Neutrophil (primary cell): Measurements from ENCODE around the gene LARGE1.

Experiments
- H3K27ac ChIP-seq: fragments of 200-600 bp; sonication (generic); 2 replicates; pipeline ENCODE4 v1.5.1; 2016; ENCODE audit warnings: mild to moderate bottlenecking, moderate library complexity
- H3K27me3 ChIP-seq: fragments of 200-600 bp; sonication (generic); 2 replicates; pipeline ENCODE4 v1.6.0; 2016; ENCODE audit warnings: mild to moderate bottlenecking
- H3K36me3 ChIP-seq: fragments of 200-600 bp; sonication (generic); 2 replicates; pipeline ENCODE4 v1.5.1; 2017
- H3K4me1 ChIP-seq, 2 experiments: fragments of 200-600 bp in 1 of 2; sonication (generic) in 1 of 2; 1 replicate in 1 of 2; 2 replicates in 1 of 2; pipeline versions ENCODE4 v1.5.1 to v1.6.1; 2013 to 2016; ENCODE audit warnings: low read depth in 1 of 2, low read length in 1 of 2, mild to moderate bottlenecking in 1 of 2, moderate library complexity in 1 of 2; ENCODE audit not compliant: control insufficient read depth in 1 of 2, insufficient read depth in 1 of 2
- H3K4me3 ChIP-seq, 2 experiments: fragments of 200-600 bp in 1 of 2; sonication (generic) in 1 of 2; 1 replicate in 1 of 2; 2 replicates in 1 of 2; pipeline ENCODE4 v1.5.1; 2013 to 2016; ENCODE audit warnings: low read depth in 1 of 2, low read length in 1 of 2, mild to moderate bottlenecking in 1 of 2, moderate library complexity in 1 of 2
- H3K9me3 ChIP-seq: fragments of 200-600 bp; sonication (generic); 2 replicates; pipeline ENCODE4 v1.5.1; 2016
- CTCF ChIP-seq: fragments of 200-600 bp; sonication (generic); IDR thresholded peaks from 2 replicates; pipeline ENCODE4 v1.5.1; 2016; ENCODE audit warnings: antibody characterized with exemption

The LARGE1 gene

GRCh38 chr22:33781411-33781810 lies 138.9 kb downstream of the LARGE1 start:
- Histone ChIP-seq H3K27me3 (no peaks in the 10 kb centered on the region), H3K27ac (no peak overlapping the region), H3K4me1 (no peaks in the 10 kb centered on the region), H3K4me3 (no peak overlapping the region), H3K9me3 (no peaks in the 10 kb centered on the region), H3K36me3 (no peaks in the 10 kb centered on the region)
- TF ChIP-seq CTCF, result no peak

GRCh38 chr22:33780531-33781136 lies 139.6 kb downstream of the LARGE1 start:
- no peak for TF ChIP-seq CTCF
- H3K27me3 ChIP-seq, result no peaks in the 10 kb centered on the region
- H3K4me3 ChIP-seq, result no peak overlapping the region
- no peaks in the 10 kb centered on the region for H3K9me3 ChIP-seq
- no peak overlapping the region for H3K27ac ChIP-seq
- no peaks in the 10 kb centered on the region for H3K4me1 ChIP-seq
- no peaks in the 10 kb centered on the region for H3K36me3 ChIP-seq

- Histone ChIP-seq H3K27ac (no peak overlapping the region), H3K9me3 (no peaks in the 10 kb centered on the region), H3K4me1 (no peaks in the 10 kb centered on the region), H3K27me3 (no peaks in the 10 kb centered on the region), H3K4me3 (no peak overlapping the region), H3K36me3 (no peaks in the 10 kb centered on the region)
- TF ChIP-seq CTCF, result no peak
These were observed 141.0 kb downstream of the LARGE1 start for GRCh38 chr22:33779243-33779642.

- no peak overlapping the region for H3K27ac ChIP-seq
- no peak overlapping the region for H3K4me3 ChIP-seq
- no peaks in the 10 kb centered on the region for H3K4me1 ChIP-seq
- TF ChIP-seq CTCF, result no peak
- no peaks in the 10 kb centered on the region for H3K9me3 ChIP-seq
- H3K27me3 ChIP-seq, result no peaks in the 10 kb centered on the region
- no peaks in the 10 kb centered on the region for H3K36me3 ChIP-seq
These were observed 143.8 kb downstream of the LARGE1 start for GRCh38 chr22:33776491-33776890.

GRCh38 chr22:33774781-33775180 lies 145.5 kb downstream of the LARGE1 start:
- no peaks in the 10 kb centered on the region for H3K9me3 ChIP-seq
- H3K36me3 ChIP-seq, result no peaks in the 10 kb centered on the region
- no peaks in the 10 kb centered on the region for H3K27me3 ChIP-seq
- H3K4me3 ChIP-seq, result no peak overlapping the region
- no peak overlapping the region for H3K27ac ChIP-seq
- H3K4me1 ChIP-seq, result no peaks in the 10 kb centered on the region
- TF ChIP-seq CTCF, result no peak

GRCh38 chr22:33772745-33773144 lies 147.5 kb downstream of the LARGE1 start:
- Histone ChIP-seq H3K27ac (no peak overlapping the region), H3K27me3 (no peaks in the 10 kb centered on the region), H3K4me1 (no peaks in the 10 kb centered on the region), H3K4me3 (no peak overlapping the region), H3K9me3 (no peaks in the 10 kb centered on the region), H3K36me3 (no peaks in the 10 kb centered on the region)
- TF ChIP-seq CTCF, result no peak
